GM21717 (cell line): Measurements from ENCODE around the gene UBE2R2.

ENCODE experiments used
- ATAC-seq: cut with Tn5 transposase; IDR thresholded peaks from one replicate; pipeline ENCODE4 v1.9.1; 2021; ENCODE audit warnings: mild to moderate bottlenecking, moderate library complexity; ENCODE audit not compliant: unreplicated experiment

Gene UBE2R2

GRCh38 chr9:33880211-33881089 is 63.5 kb downstream of the UBE2R2 start:
- ATAC-seq, result no peak

DNA sequence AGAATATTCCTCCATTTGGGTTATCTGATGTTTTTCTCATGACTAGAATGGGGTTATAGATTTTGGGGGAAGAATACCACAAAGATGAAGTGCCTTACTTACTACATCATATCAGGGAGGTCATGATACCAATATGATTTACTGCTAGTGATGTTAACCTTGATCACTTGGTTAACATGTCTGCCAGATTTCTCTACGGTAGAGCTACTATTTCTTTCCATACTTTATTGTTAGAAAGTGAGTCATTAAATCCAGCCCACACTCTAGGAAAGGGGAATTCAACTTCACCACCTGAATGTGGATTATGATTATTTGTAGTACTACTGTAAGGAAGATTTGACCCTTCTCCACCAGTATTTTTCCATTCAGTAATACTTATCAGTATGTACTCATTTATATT is 64.7 kb downstream of the UBE2R2 start:
- no peak for ATAC-seq

GRCh38 chr9:33884856-33885701 is 68.1 kb downstream of the UBE2R2 start:
- no peak for ATAC-seq

GRCh38 chr9:33885948-33886347 is 69.0 kb downstream of the UBE2R2 start:
- ATAC-seq, result no peak

DNA sequence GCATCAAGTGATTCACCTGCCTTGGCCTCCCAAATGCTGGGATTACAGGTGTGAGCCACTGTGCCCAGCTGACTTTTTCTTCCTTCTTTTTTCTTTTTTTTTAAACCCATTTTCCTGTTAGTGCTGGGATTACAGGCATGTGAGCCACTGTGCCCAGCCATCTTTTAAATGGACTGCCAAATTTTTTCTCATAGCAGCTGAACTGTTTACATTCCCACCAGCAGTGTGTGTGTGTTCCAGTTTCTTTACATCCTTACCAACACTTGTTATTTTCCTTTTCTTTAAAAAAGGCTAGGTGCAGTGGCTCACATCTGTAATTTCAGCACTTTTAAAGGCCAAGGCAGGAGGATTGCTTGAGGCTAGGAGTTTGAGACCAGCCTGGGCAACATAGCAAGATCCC is 76.9 kb downstream of the UBE2R2 start:
- no peak for ATAC-seq

DNA sequence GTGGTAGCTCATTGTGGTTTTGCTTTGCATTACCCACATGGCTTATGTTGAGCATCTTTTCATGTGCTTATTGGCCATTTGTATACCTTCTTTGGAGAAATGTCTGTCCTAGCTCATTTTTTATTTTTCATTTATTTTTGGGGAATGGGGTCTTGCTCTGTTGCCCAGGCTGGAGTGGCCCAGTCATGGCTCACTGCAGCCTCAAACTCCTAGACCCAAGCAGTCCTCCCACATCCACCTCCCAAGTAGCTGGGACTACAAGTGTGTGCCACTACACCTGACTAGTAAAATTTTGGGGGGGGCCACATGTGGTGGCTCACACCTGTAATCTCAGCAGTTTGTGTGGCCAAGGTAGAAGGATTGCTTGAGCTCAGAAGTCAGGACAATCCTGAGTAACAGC is 77.4 kb downstream of the UBE2R2 start:
- no peak for ATAC-seq

- ATAC-seq, result no peak
Observed at GRCh38 chr9:33903157-33903780, 86.3 kb downstream of the UBE2R2 start.

DNA sequence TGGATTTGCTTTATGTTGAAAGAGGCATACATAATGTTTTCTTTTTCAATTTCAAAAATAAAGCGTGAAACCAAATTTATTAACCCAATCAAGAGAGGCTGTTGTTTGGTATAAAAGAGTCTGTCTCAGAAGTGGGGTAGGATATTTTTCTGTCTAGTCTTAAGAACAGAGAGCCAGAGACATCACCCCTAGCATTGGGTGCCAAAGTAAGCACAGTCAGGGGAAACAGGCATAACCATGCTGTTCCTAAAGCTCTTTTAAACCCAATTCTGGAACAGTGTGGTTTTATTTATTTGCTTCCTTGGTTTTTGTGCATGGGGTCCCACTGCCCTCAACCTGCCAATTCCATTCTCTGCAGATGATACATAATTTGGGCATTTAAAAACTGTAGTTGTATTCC is 88.2 kb downstream of the UBE2R2 start:
- no peak for ATAC-seq

DNA sequence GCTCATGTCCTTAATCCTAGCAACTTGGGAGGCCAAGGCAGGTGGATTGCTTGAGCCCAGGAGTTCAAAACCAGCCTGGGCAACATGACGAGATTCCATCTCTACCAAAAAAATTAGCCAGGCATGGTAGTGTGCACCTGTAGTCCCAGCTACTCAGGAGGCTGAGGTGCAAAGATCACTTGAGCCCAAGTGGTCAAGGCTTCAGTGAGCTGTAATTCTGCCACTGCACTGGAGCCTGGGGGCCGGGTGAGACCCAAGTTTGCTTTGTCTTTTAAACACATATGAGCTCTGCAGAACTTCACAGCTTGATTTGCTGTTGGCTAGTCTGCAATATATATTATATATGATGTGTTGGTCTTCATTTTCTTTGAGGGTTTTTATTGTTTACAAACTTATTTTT is 89.8 kb downstream of the UBE2R2 start:
- ATAC-seq, result no peak

- no peak for ATAC-seq
Observed at GRCh38 chr9:33907347-33907746, 90.4 kb downstream of the UBE2R2 start.

DNA sequence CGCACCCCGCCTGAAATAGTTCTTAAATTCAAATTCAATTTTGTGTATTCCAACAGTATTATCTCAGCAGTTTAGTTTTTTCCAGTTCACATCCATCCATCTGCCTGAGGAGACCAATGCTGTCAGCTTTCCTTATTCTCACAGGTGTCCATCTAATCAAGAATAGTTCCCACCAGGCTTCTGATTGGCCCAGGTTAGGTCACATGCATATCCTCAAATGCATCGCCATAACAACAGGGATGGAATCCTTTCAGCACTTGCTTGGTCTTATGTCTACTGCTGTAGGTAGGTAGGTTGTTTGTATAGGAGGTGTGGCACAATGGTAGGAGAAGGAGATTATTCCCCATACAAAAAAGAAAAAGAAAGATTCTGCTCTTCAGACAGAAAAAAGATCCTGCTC is 91.2 kb downstream of the UBE2R2 start:
- ATAC-seq, result no peak

GRCh38 chr9:33908749-33909148 is 91.8 kb downstream of the UBE2R2 start:
- ATAC-seq, result no peak

GRCh38 chr9:33913541-33913940 is 96.6 kb downstream of the UBE2R2 start:
- no peak for ATAC-seq

DNA sequence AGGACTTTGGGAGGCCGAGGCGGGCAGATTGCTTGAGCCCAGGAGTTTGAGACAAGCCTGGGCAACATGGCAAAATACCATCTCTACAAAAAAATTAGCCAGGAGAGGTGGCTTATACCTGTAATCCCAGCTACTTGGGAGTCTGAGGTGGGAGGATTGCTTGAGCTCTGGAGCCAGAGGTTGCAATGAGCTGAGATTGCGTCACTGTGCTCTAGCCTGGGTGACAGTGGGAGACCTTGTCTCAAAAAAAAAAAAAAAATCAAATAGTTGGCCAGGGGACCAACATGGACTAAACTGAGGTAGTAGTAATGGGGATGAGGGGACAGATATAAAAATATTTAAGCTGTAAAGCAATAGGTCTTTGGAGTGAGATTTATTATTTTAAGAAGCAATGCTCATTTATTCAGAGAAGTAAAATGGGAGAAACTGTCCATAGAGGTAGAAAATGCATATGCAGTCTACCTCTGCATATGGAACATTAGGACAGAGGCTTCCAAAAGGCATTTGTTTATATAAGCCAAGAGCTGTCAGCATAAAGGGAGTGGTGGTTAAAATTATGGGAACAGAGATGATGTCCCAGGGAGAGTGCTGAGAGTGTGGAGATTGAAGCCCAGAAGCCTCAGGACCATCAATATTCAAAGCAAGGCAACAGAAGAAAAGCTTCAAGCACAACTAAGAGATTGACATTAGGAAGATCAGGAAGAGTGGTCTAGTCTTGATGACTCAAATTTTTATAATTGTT is 98.1 kb downstream of the UBE2R2 start:
- ATAC-seq, result no peak

GRCh38 chr9:33917036-33917435 is 100.1 kb downstream of the UBE2R2 start:
- no peak for ATAC-seq

DNA sequence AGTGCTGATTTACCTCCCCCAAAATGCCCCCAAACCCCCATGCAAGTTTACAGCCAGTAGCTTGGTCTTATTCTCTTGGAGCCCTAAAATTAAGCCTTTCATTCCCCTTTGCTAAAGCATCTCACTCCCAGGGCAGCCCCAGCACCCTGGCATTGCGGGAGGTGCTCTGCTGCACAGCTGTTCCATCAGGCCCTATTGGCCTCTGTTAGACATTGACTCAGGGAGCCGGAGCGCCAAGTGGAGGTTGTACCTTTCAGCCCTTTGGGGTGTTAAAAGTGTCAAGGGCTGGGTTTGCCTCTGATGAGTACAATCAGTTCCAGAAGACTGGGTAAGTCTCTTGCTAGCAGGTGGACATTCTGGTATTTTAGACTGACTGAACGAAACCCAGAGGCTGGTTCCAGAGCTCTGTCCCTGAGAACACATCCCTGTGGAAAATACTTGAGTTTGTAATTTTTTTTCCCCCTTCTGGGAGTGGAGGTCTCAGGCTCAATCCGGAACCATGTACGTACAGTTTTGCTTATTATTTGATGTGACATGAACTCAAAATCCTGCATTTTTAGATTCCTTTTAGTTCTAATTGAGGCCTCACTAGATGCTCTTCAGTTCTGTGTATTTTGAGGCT is 102.4 kb downstream of the UBE2R2 start:
- ATAC-seq, result no peak

DNA sequence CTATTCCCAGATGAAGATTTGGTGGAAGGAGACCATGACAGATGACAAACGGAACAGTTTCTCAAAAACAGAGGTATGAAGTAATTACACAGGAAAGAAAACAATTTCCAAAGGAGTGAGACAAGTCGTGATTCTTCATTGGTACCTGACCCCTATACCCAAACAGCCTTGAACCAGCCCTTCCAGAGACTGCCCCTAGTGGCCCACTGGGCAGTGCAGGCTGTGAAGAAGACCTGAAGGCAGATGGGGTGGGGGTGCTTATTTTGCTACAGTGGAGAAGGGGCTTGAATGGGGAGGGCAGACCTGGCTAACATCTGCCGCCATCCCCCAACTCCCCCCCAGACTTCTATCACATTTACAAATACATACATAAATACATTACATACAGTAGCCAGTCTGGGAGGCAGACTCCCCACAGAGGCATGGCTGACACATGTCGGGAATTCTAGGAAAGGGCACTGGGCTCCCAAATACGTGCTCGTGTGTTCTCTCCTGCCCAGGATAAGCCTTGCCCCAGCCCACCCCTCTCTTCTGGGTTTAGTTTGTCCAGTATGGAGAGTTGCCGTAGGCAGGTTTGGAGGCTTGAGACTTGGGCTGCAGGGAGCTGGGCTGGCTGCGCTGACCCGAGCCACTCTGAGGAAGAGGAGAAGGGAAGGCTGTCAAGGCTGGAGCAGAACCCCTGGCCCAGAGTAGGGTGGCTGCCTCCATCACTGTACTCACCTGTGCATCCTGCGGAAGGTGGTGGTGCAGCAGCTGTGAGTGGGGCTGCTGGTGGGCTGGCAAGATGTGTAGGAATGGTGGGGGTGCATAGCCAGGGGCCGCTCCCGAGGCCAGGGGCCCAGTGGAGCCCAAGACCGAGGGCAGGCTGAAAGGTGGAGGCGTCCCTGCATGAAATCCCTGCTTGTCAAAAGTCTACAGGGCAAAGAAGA is 105.3 kb downstream of the UBE2R2 start:
- ATAC-seq, result no peak

DNA sequence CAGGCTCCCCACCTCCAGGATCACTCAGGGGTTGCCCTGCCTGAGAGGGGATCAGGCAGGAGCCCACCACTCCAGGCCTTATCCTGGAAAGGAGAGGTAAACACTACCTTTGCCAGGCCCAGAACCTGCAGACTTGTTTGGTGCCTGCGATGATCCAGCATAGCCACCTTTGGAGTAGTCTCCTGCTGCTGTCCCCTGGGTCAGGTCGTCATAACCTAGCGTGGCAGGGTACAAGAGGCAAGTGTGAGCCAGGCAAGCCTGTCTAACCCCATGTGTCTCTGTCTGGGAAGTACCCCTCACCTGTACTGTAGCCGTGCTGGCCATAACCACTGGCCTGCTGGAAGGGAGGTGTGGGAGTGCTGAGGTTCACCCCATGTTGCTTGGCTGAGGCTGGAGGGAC is 106.1 kb downstream of the UBE2R2 start:
- no peak for ATAC-seq

- no peak for ATAC-seq
Observed at GRCh38 chr9:33923998-33924701, 107.2 kb downstream of the UBE2R2 start.
